Thyroid gland (tissue), 4 donors: ENCODE measurements around the gene TMEM117. TPM values are rescaled to one million over a fixed set of nuclear protein-coding genes. Genes with fewer than 3 reads are reported as not detected.

ENCODE experiments used
- DNase-seq, 2 donors: peaks; one replicate each; pipeline ENCODE4 v3.0.0-alpha.2; 2019
- H3K27ac ChIP-seq, 3 donors: fragments of 200-600 bp; sonication (generic); 1 replicate in 2 of 3; 2 replicates in 1 of 3; pipeline ENCODE4 v1.5.1; 2016 to 2019; ENCODE audit warnings: mild to moderate bottlenecking in 1 of 3, moderate library complexity in 1 of 3
- H3K27me3 ChIP-seq: fragments of 200-600 bp; sonication (generic); one replicate; pipeline ENCODE4 v1.5.1; 2019
- H3K36me3 ChIP-seq, 2 donors: fragments of 200-600 bp; sonication (generic); one replicate each; pipeline ENCODE4 v1.5.1; 2016 to 2019
- H3K4me1 ChIP-seq, 2 donors: fragments of 200-600 bp; sonication (generic); one replicate each; pipeline ENCODE4 v1.5.1; 2017 to 2019
- H3K4me3 ChIP-seq, 3 donors: fragments of 200-600 bp; sonication (generic); replicated peaks in 1 of 3; 1 replicate in 2 of 3; 2 replicates in 1 of 3; pipeline ENCODE4 v1.5.1; 2016; ENCODE audit warnings: mild to moderate bottlenecking in 1 of 3
- H3K9me3 ChIP-seq: fragments of 200-600 bp; sonication (generic); one replicate; pipeline ENCODE4 v1.5.1; 2017
- CTCF ChIP-seq, 6 experiments: fragments of 200-600 bp in 3 of 6; fragments of 450-650 bp in 3 of 6; sonication (generic) in 3 of 6; IDR thresholded peaks; one replicate each; pipeline ENCODE4 v1.5.1; 2016 to 2019; ENCODE audit warnings: antibody characterized with exemption in 6 of 6, mild to moderate bottlenecking in 2 of 6, inconsistent platforms in 1 of 6, moderate library complexity in 1 of 6
- POLR2A ChIP-seq, 2 donors: fragments of 450-650 bp; IDR thresholded peaks; one replicate each; pipeline ENCODE4 v1.6.1; 2017; ENCODE audit warnings: antibody characterized with exemption in 2 of 2, mild to moderate bottlenecking in 2 of 2, moderate library complexity in 1 of 2
- WGBS, 2 donors: methylation state at CpG; one replicate each; pipeline ENCODE4 v1.1.5; 2017; 5-methylcytosine and 5-hydroxymethylcytosine counted together
- intact Hi-C: fragments of 100-400 bp; cut with DNase I; formaldehyde crosslinking; loops from one replicate; pipeline ENCODE4 v1.15.1; 2023
- total RNA-seq, 4 donors: library from RNA; depleted of rRNA; stranded (reverse); fragments of >200 nt; gene quantifications; one replicate each; pipeline ENCODE4 v1.2.3, GENCODE V29; 2016

TMEM117 gene
- total RNA-seq, 4 donors from 2014 or later = 18.9 to 32.4 (median 24.7) TPM

- no peak for DNase-seq
- WGBS, 2 donors = 90 to 96% methylated on average over 8 of the region's 8 CpGs
- H3K36me3 ChIP-seq = no peaks in the 10 kb centered on the region
- TF ChIP-seq CTCF (IDR thresholded peaks at IDR 0.05) = no peak
- no peak for TF ChIP-seq POLR2A (IDR thresholded peaks at IDR 0.05)
- intact Hi-C loops = no loop called here
- no peaks in the 10 kb centered on the region for H3K4me1 ChIP-seq
- no peaks in the 10 kb centered on the region for H3K9me3 ChIP-seq
- no peaks in the 10 kb centered on the region for H3K27me3 ChIP-seq
- H3K4me3 ChIP-seq = no peak overlapping the region
- no peak overlapping the region for H3K27ac ChIP-seq
Measured at GRCh38 chr12:43824207-43824775, 11.6 kb upstream of the TMEM117 start.

GRCh38 chr12:43826681-43827080, 9.2 kb upstream of the TMEM117 start:
- TF ChIP-seq CTCF (IDR thresholded peaks at IDR 0.05) (no peak), POLR2A (IDR thresholded peaks at IDR 0.05) (no peak)
- H3K4me1 ChIP-seq = no peaks in the 10 kb centered on the region
- no peaks in the 10 kb centered on the region for H3K36me3 ChIP-seq
- H3K4me3 ChIP-seq = no peak overlapping the region
- 88 to 89% methylated on average over 3 of the region's 3 CpGs for WGBS, 2 donors
- H3K27me3 ChIP-seq = no peaks in the 10 kb centered on the region
- H3K27ac ChIP-seq = no peak overlapping the region
- no peaks in the 10 kb centered on the region for H3K9me3 ChIP-seq
- intact Hi-C loops = no loop called here
- DNase-seq = no peak

GRCh38 chr12:43827093-43827492, 8.8 kb upstream of the TMEM117 start:
- TF ChIP-seq POLR2A (IDR thresholded peaks at IDR 0.05) (no peak), CTCF (IDR thresholded peaks at IDR 0.05) (no peak)
- no peak for DNase-seq
- intact Hi-C loops = no loop called here
- Histone ChIP-seq H3K27me3 (no peaks in the 10 kb centered on the region), H3K27ac (no peak overlapping the region), H3K36me3 (no peaks in the 10 kb centered on the region), H3K4me3 (no peak overlapping the region), H3K4me1 (no peaks in the 10 kb centered on the region), H3K9me3 (no peaks in the 10 kb centered on the region)
- WGBS, 2 donors = 80 to 86% methylated on average over 1 of the region's 1 CpG

GRCh38 chr12:43832463-43833168, 3.3 kb upstream of the TMEM117 start:
- WGBS, 2 donors = 79 to 87% methylated on average over 4 of the region's 4 CpGs
- TF ChIP-seq CTCF (IDR thresholded peaks at IDR 0.05) = no peak
- no peak for TF ChIP-seq POLR2A (IDR thresholded peaks at IDR 0.05)

GRCh38 chr12:43835264-43835655, 621 bp upstream of the TMEM117 start:
- Histone ChIP-seq H3K36me3 (no peaks in the 10 kb centered on the region), H3K4me1 (peaks cover 7 to 13% of the 10 kb centered on the region in 2 donors), H3K9me3 (no peaks in the 10 kb centered on the region), H3K27me3 (no peaks in the 10 kb centered on the region), H3K27ac (peak overlapping the region; percentile 94 to 95 (median 95)), H3K4me3 (peak overlapping the region; percentile 65 to 74 (median 69))
- no peak for DNase-seq
- 46% methylated on average over 6 of the region's 6 CpGs for WGBS, 2 donors
- TF ChIP-seq POLR2A (IDR thresholded peaks at IDR 0.05) = no peak
- TF ChIP-seq CTCF (IDR thresholded peaks at IDR 0.05) = no peak
- intact Hi-C loops = no loop called here

More at GRCh38 chr12:43832463-43833168, 3.3 kb upstream of the TMEM117 start:
- DNase-seq = no peak
- Histone ChIP-seq H3K36me3 (no peaks in the 10 kb centered on the region), H3K27ac (no peak overlapping the region), H3K9me3 (no peaks in the 10 kb centered on the region), H3K27me3 (no peaks in the 10 kb centered on the region), H3K4me3 (no peak overlapping the region), H3K4me1 (peaks cover 7 to 9% of the 10 kb centered on the region in 2 donors)
- intact Hi-C loops = no loop called here
